ENCODE results near the gene CELA2B. TPM values are rescaled to one million over a fixed set of nuclear protein-coding genes. Genes with fewer than 3 reads are reported as not detected.

Gene CELA2B
- total and polyA plus RNA-seq, 12 donors: 1.7 to 28.1 (median 7.9) TPM; not detected in 3

DNA sequence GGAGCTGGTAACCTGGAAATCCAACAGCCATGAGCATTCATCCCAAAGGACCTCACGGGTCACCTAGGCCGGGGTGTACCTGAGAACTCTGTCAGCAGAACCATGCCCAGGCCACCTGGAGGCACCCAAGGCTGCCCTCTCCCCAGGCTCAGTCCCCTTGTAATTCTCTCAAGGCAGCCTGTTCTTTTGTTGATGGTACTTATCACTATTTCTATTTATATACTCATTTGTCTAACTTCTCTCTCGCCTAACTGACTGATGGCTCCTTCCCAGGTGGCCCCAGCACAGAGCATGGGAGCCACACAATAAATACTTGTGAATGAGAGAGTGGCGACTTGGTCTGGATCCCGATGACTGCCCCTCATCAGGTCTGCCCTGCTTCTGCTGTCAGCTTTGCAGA lies 31.4 kb downstream of the CELA2B start:
- WGBS, 4 donors: 80 to 97% (median 92%) methylated on average over 4 to 5 of the region's 5 CpGs

DNA sequence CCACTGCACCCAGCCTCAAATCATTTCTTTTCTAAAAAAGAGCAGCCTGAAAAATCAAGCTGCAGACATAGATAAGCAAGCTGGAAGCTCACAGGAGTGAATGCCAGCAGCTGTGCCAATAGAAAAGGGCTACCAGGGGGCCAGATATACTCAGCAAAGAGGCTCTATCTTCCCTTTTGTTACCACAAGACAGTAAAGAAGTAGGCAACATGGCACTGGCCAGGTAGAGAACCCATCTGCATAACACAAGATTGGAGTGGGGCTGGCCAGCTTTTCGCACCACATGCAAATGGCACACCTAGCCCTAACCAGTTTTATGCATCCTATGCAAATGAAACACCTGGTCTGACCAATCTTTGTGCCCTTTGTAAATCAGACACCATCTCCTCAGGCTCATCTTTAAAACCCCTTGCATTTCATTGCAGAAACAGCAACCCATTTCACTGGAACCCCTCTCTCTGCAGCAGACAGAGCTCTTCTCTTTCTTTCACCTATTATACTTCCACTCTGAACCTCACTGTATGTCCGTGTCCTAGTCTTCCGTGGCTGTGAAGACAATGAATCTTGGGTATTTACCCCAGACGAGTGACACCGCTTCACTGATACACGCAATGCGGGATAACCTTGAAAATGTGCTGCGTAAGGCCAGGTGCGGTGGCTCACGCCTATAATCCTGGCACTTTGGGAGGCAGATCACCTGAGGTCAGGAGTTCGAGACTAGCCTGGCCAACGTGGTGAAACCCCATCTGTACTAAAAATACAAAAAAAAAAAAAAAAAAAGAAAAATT lies 33.0 kb downstream of the CELA2B start:
- WGBS, 4 donors: 87 to 93% (median 92%) methylated on average over 12 of the region's 12 CpGs

More for the DNA sequence above, 31.4 kb downstream of the CELA2B start:
- intact Hi-C loops (cut with DNase I): no loop called here
- H3K27ac ChIP-seq: no peak overlapping the region
- no peaks in the 10 kb centered on the region for H3K27me3 ChIP-seq
- no peak for DNase-seq
- peaks cover 0 to 19% of the 10 kb centered on the region in 2 donors for H3K36me3 ChIP-seq (replicated peaks in 1 of 2)
- H3K9me3 ChIP-seq (replicated peaks in 1 of 3): no peaks in the 10 kb centered on the region
- TF ChIP-seq, protein P1, sequence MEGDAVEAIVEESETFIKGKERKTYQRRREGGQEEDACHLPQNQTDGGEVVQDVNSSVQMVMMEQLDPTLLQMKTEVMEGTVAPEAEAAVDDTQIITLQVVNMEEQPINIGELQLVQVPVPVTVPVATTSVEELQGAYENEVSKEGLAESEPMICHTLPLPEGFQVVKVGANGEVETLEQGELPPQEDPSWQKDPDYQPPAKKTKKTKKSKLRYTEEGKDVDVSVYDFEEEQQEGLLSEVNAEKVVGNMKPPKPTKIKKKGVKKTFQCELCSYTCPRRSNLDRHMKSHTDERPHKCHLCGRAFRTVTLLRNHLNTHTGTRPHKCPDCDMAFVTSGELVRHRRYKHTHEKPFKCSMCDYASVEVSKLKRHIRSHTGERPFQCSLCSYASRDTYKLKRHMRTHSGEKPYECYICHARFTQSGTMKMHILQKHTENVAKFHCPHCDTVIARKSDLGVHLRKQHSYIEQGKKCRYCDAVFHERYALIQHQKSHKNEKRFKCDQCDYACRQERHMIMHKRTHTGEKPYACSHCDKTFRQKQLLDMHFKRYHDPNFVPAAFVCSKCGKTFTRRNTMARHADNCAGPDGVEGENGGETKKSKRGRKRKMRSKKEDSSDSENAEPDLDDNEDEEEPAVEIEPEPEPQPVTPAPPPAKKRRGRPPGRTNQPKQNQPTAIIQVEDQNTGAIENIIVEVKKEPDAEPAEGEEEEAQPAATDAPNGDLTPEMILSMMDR (IDR thresholded peaks at IDR 0.05): no peak
- no peak for TF ChIP-seq POLR2A (IDR thresholded peaks at IDR 0.05)
- no peak overlapping the region for H3K4me3 ChIP-seq
- H3K4me1 ChIP-seq (replicated peaks in 1 of 2): no peaks in the 10 kb centered on the region

DNA sequence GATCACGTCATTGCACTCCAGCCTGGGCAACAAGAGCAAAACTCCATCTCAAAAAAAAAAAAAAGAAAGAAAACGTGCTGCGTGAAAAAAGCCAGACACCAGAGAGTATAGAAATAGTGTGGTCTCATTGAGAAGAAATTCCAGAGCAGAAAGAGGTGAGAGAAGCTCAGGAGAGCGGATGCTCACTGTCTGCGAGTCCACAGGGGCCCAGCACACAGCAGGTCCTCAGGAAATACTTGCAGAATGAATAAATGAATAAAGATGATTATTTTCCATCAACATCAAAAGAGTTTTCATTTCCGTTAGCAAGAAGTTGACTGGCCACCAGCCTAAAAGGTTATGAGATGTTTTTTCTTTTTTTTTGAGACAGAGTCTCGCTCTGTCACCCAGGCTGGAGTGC lies 33.7 kb downstream of the CELA2B start:
- Histone ChIP-seq H3K9me3 (replicated peaks in 1 of 3) (no peaks in the 10 kb centered on the region), H3K4me1 (replicated peaks in 1 of 2) (no peaks in the 10 kb centered on the region), H3K27me3 (no peaks in the 10 kb centered on the region), H3K36me3 (replicated peaks in 1 of 2) (peaks cover 0 to 13% of the 10 kb centered on the region in 2 donors), H3K4me3 (no peak overlapping the region), H3K27ac (no peak overlapping the region)
- intact Hi-C loops (cut with DNase I): no loop called here
- WGBS, 4 donors: 86 to 90% (median 89%) methylated on average over 6 to 7 of the region's 7 CpGs
- TF ChIP-seq, protein P1 (IDR thresholded peaks at IDR 0.05): no peak
- no peak for TF ChIP-seq POLR2A (IDR thresholded peaks at IDR 0.05)
- peak in 1 of 7 donors; percentile 11 for DNase-seq

More for the DNA sequence above, 33.0 kb downstream of the CELA2B start:
- Histone ChIP-seq H3K36me3 (replicated peaks in 1 of 2) (peaks cover 0 to 13% of the 10 kb centered on the region in 2 donors), H3K27me3 (no peaks in the 10 kb centered on the region), H3K4me3 (no peak overlapping the region), H3K4me1 (replicated peaks in 1 of 2) (no peaks in the 10 kb centered on the region), H3K9me3 (replicated peaks in 1 of 3) (no peaks in the 10 kb centered on the region), H3K27ac (no peak overlapping the region)
- intact Hi-C loops (cut with DNase I): no loop called here
- peak in 1 of 7 donors; percentile 44 for DNase-seq
- TF ChIP-seq, protein P1 (IDR thresholded peaks at IDR 0.05): no peak
- no peak for TF ChIP-seq POLR2A (IDR thresholded peaks at IDR 0.05)

DNA sequence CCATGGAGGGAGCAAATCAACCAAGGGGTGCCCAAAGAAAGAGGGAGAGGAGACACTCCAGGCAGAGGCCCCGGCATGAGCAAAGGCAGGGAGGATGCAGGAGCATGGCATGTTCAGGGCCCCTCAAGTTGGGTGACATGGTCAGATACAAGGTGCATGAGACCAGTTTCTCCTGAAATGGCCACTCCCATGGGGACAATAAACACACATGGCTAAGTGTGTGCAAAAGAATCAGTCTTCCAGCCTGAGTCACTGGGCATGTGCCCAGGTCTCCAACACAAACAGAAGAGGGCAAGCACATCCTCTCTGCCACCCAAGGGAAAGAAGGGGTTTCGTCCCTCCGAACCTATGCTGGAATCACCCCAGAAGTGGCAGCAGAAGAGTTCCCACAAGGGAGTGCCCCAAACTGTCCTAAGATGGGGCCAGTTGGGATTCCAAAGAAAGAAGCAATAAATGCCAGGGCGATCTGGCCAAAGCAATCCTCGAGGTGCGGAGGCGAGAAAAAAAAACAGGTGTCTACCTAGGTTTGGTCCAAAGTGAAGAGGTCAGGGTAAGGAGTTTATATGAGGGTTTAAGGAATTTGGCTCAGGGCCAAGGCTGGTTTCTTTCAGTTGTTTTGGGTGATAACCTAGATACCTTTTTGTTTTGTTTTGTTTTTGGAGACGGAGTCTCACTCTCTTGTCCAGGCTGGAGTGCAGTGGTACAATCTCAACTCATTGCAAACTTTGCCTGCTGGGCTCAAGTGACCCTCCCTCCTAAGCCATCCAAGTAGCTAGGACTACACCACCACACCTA lies 34.9 kb downstream of the CELA2B start:
- DNase-seq: peak in 1 of 7 donors; percentile 49
- Histone ChIP-seq H3K27me3 (no peaks in the 10 kb centered on the region), H3K36me3 (replicated peaks in 1 of 2) (peaks cover 0 to 4% of the 10 kb centered on the region in 2 donors), H3K4me1 (replicated peaks in 1 of 2) (peaks cover 0 to 10% of the 10 kb centered on the region in 2 donors), H3K27ac (no peak overlapping the region), H3K9me3 (replicated peaks in 1 of 3) (no peaks in the 10 kb centered on the region), H3K4me3 (no peak overlapping the region)
- intact Hi-C loops (cut with DNase I): no loop called here
- TF ChIP-seq, protein P1 (IDR thresholded peaks at IDR 0.05): no peak
- TF ChIP-seq POLR2A (IDR thresholded peaks at IDR 0.05): no peak
- WGBS, 4 donors: 96 to 98% (median 96%) methylated on average over 8 of the region's 8 CpGs
